Measurements from ENCODE around the gene LRRC51.

Gene LRRC51

GRCh38 chr11:72058416-72059034 is 22.1 kb upstream of the LRRC51 start:
- H2AFZ ChIP-seq (ENCODE audit: low read length) = no peak overlapping the region
- no peaks in the 10 kb centered on the region for H3K4me1 ChIP-seq (ENCODE audit: insufficient read depth, low read length, poor library complexity, severe bottlenecking)
- H3K4me3 ChIP-seq (ENCODE audit: low read length, poor library complexity, severe bottlenecking) = no peak overlapping the region
- TF ChIP-seq CTCF (conservative IDR thresholded peaks at IDR 0.05; ENCODE audit: low read length) (no peak), EZH2phosphoT487 (IDR thresholded peaks at IDR 0.05; ENCODE audit: borderline replicate concordance) (no peak)
- peaks cover 92% of the 10 kb centered on the region for H3K79me2 ChIP-seq (ENCODE audit: insufficient read depth, low read length)
- no peak overlapping the region for H3K9ac ChIP-seq (ENCODE audit: low read depth, low read length, poor library complexity, severe bottlenecking)
- peaks cover 27% of the 10 kb centered on the region for H3K36me3 ChIP-seq (ENCODE audit: insufficient read depth, low read length)
- no peaks in the 10 kb centered on the region for H3K9me2 ChIP-seq (replicated peaks; ENCODE audit: low read depth, low read length)
- no peaks in the 10 kb centered on the region for H3K27me3 ChIP-seq (ENCODE audit: insufficient read depth, low read length, poor library complexity, severe bottlenecking)
- H3K4me2 ChIP-seq (ENCODE audit: low read depth, low read length, poor library complexity, severe bottlenecking) = no peak overlapping the region
- H3F3A ChIP-seq (ENCODE audit: low read depth) = no peaks in the 10 kb centered on the region
- no peaks in the 10 kb centered on the region for H3K9me3 ChIP-seq (ENCODE audit: insufficient read depth, low read depth, low read length)
- peaks cover 4% of the 10 kb centered on the region for H4K20me1 ChIP-seq (ENCODE audit: insufficient read depth, low read length, poor library complexity, severe bottlenecking)

GRCh38 chr11:72061739-72062396 is 18.8 kb upstream of the LRRC51 start:
- Histone ChIP-seq H3K9ac (ENCODE audit: low read depth, low read length, poor library complexity, severe bottlenecking) (no peak overlapping the region), H3K4me1 (ENCODE audit: insufficient read depth, low read length, poor library complexity, severe bottlenecking) (no peaks in the 10 kb centered on the region), H2AFZ (ENCODE audit: low read length) (no peak overlapping the region), H3K27me3 (ENCODE audit: insufficient read depth, low read length, poor library complexity, severe bottlenecking) (no peaks in the 10 kb centered on the region), H3K4me2 (ENCODE audit: low read depth, low read length, poor library complexity, severe bottlenecking) (no peak overlapping the region), H3F3A (ENCODE audit: low read depth) (no peaks in the 10 kb centered on the region), H3K36me3 (ENCODE audit: insufficient read depth, low read length) (peaks cover 40% of the 10 kb centered on the region), H3K4me3 (ENCODE audit: low read length, poor library complexity, severe bottlenecking) (no peak overlapping the region), H3K9me2 (replicated peaks; ENCODE audit: low read depth, low read length) (no peaks in the 10 kb centered on the region), H3K9me3 (ENCODE audit: insufficient read depth, low read depth, low read length) (no peaks in the 10 kb centered on the region), H3K79me2 (ENCODE audit: insufficient read depth, low read length) (peaks cover 84% of the 10 kb centered on the region), H4K20me1 (ENCODE audit: insufficient read depth, low read length, poor library complexity, severe bottlenecking) (peaks cover 11% of the 10 kb centered on the region)
- TF ChIP-seq CTCF (conservative IDR thresholded peaks at IDR 0.05; ENCODE audit: low read length) = no peak
- no peak for TF ChIP-seq EZH2phosphoT487 (IDR thresholded peaks at IDR 0.05; ENCODE audit: borderline replicate concordance)

- TF ChIP-seq EZH2phosphoT487 (IDR thresholded peaks at IDR 0.05; ENCODE audit: borderline replicate concordance) = no peak
- TF ChIP-seq CTCF (conservative IDR thresholded peaks at IDR 0.05; ENCODE audit: low read length) = no peak
- H3K27me3 ChIP-seq (ENCODE audit: insufficient read depth, low read length, poor library complexity, severe bottlenecking) = no peaks in the 10 kb centered on the region
- H3K4me1 ChIP-seq (ENCODE audit: insufficient read depth, low read length, poor library complexity, severe bottlenecking) = peaks cover 21% of the 10 kb centered on the region
- no peaks in the 10 kb centered on the region for H3K9me2 ChIP-seq (replicated peaks; ENCODE audit: low read depth, low read length)
- H3K4me2 ChIP-seq (ENCODE audit: low read depth, low read length, poor library complexity, severe bottlenecking) = no peak overlapping the region
- H3F3A ChIP-seq (ENCODE audit: low read depth) = no peaks in the 10 kb centered on the region
- peaks cover 44% of the 10 kb centered on the region for H4K20me1 ChIP-seq (ENCODE audit: insufficient read depth, low read length, poor library complexity, severe bottlenecking)
- no peak overlapping the region for H3K9ac ChIP-seq (ENCODE audit: low read depth, low read length, poor library complexity, severe bottlenecking)
- H3K9me3 ChIP-seq (ENCODE audit: insufficient read depth, low read depth, low read length) = no peaks in the 10 kb centered on the region
- H3K79me2 ChIP-seq (ENCODE audit: insufficient read depth, low read length) = peaks cover 91% of the 10 kb centered on the region
- peaks cover 44% of the 10 kb centered on the region for H3K36me3 ChIP-seq (ENCODE audit: insufficient read depth, low read length)
- H2AFZ ChIP-seq (ENCODE audit: low read length) = no peak overlapping the region
- no peak overlapping the region for H3K4me3 ChIP-seq (ENCODE audit: low read length, poor library complexity, severe bottlenecking)
Measured at GRCh38 chr11:72066855-72067254, 13.8 kb upstream of the LRRC51 start.
